NCI-H82 treated with DMSO at 0.1 percent for 48 hours (cell line): ENCODE data around the gene LDB2.

Source experiments
- DNase-seq: peaks from one replicate; lab custom pipeline; 2025; ENCODE audit not compliant: unreplicated experiment; lab: John Stamatoyannopoulos, UW

Gene LDB2

DNA sequence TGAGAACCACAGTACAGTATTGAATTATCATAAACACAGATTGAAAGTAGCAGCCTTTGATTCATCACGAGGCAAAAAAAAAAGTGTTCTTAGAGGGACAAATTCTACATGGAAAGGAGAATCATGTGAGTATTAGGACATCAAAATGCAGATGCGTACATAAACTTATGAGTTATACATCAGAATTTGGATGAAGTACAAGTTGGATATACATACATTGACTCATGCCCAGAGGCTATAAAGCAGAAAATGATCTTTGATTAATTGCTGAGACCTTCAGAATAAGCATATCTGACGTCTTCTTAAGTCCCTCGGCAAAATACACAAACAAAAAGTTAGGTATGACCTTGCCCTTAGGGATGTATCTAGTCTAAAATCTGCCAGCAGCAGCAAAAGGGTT, 206.4 kb downstream of the LDB2 start:
- no peak for DNase-seq

- DNase-seq: no peak
Observed at GRCh38 chr4:16691450-16691849, 207.0 kb downstream of the LDB2 start.

- no peak for DNase-seq
Observed at GRCh38 chr4:16687845-16688244, 210.6 kb downstream of the LDB2 start.

DNA sequence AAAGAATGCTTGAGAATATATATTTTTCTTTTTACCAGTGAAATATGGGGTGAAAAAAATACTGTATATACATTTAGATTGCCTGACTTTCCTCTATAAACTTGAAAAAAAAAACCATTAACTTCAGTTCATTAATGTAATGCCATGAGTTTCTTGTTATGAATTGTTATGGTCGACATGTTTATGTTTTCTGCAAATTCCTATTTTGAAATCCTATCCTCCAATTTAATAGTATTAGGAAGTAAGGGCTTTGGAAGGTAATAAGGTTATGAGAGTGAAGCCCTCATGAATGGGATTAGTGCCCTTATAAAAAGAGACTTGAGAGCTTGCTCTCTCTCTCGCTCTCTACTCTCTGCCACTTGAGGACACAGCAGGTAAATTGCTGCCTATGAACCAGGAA, 211.4 kb downstream of the LDB2 start:
- peak; percentile 2 for DNase-seq

GRCh38 chr4:16686195-16686594, 212.2 kb downstream of the LDB2 start:
- no peak for DNase-seq

DNA sequence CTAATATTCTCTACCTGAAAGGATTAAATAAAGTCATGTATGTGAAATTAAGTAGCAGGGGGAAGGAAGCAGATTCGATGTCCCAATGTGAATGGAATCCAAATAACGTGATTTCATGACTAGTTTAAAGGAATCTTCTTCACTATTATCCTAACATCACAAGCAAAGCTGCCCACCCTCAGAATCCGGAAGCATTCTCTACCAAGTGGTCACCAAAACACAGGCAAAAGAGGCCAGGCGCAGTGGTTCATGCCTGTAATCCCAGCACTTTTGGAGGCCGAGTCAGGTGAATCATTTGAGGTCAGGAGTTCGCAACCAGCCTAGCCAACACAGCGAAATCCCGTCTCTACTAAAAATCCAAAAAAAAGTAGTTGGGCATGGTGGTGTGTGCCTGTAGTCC, 212.9 kb downstream of the LDB2 start:
- DNase-seq: no peak

GRCh38 chr4:16684935-16685334, 213.5 kb downstream of the LDB2 start:
- no peak for DNase-seq

DNA sequence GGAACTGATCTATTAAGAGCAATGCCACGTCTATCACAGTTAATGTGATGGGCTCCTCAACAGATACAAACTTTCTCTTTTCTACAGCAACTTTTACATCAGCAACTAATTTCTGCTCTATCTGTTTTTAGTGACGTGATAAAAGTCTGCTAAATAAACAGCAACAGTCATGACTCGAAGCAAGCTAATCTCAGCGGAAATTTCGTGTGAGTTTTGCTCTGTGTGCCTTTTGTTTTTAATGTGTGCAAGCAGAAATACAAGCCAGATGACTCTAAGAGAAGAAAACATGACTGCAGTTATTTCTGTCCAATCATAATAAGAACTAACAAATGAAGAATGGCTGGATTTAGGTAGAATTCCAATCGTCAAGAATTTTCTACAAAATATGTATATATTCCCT, 214.3 kb downstream of the LDB2 start:
- DNase-seq: no peak

GRCh38 chr4:16682975-16683374, 215.5 kb downstream of the LDB2 start:
- DNase-seq: no peak

GRCh38 chr4:16677001-16677944, 221.2 kb downstream of the LDB2 start:
- no peak for DNase-seq

DNA sequence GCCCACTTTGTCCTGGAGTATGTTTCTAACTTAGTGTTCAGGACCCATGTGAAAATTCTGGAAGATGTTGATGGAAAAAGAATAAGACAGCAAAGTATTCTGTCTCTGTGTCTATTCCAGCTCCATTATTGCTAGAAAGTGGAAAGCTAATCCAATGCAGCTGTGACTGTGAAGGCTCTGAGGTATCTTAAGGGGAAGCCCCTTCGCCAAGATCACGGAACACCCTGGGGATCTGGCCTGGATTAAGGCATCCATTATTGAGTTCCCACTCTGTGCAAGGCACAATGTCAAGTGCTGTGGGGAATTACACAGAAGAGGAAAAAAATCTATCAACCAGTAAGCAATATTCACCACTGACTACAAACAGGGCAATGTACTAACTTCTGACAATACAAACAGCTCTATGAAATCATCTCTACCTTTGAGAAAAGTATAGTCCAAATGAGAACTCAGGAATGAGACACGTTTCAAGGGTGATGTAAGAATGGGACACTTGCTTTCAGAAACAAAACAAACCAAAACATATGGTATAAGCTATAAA, 222.1 kb downstream of the LDB2 start:
- DNase-seq: no peak

DNA sequence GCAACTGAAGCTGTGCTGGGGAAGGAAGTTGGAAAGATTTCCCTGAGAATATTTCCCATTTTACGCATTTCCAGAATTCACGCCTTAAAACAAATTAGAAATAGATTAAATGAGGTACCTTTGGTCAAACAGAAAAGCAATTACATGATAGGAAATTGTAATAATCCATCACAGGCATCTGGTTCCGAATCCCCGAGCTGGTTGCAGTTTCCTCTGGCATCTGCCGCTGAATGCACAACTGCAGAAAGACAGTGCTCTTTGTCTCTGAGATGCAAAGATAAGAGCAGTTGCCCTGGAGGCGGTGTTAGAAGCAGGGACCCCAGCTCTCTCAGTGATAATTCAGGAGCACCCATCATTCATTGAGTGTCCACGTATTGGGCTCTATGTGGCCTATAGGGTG, 224.4 kb downstream of the LDB2 start:
- DNase-seq: no peak

- DNase-seq: no peak
Observed at GRCh38 chr4:16672421-16672820, 226.0 kb downstream of the LDB2 start.

DNA sequence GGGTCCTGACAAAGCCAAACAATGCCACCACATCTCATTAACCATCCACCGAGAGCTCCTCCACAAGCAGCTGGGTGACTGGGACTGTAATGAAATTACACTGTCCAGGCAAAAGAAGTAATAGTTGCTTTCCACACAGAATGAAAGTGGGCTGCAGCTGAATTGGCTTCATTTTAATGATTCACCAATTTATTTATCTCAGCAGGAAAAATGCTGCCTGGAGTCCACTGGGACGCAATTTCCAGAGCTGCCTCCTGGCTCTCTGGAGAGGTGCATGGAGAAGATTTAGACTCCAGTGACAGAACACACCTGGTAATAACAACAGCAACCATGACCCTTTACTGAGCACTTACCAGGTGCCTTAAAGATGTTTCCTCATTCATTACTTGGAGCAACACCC, 226.7 kb downstream of the LDB2 start:
- DNase-seq: no peak

GRCh38 chr4:16670727-16671126, 227.7 kb downstream of the LDB2 start:
- no peak for DNase-seq

GRCh38 chr4:16669036-16669435, 229.4 kb downstream of the LDB2 start:
- no peak for DNase-seq

DNA sequence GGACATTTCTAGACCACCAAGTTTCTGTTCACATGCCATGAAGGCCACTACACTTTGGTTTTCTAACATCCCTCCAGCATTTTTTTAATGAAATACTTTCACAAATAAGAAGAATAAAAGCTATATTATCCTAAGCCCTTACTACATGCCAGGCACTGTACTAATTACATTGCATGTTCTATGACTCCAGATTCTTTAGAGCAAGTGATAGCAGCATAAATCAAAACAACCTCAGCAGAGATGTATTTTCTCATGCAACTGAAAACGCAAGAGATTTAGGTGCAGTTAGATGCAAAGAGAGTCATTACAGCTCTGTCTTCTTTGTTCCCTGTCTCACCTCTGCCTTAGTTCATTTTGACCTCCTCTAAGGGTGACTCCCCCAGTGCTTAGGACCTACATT, 230.0 kb downstream of the LDB2 start:
- no peak for DNase-seq

- no peak for DNase-seq
Observed at GRCh38 chr4:16667464-16667863, 231.0 kb downstream of the LDB2 start.

DNA sequence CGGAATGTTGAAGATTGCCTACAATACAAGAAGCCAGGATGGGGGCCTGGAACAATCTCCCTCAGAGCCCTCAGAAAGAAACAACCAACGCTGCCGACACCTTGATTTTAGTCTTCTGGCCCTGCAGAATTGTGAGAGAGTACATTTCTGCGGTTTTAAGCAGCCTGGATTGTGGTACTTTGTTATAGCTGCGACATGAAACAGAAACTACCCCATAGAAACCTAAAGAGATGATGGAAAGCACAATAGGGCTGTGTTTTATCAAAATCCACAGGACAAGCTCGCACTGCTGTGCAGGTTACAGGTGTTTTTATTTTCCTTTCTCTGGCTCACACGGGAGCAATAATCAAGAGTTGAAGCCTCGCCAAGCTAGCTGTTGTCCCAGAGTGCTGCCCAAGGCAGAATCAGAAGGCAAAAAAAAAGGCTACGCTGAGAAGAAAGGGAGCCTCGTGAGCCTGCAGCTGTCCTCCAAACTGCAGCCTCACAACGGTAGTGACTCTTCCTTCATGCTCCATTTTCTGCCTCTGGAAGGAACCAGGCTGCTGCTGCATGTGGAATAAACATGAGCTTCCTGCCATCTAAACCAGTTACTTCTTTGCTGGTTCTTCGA, 232.4 kb downstream of the LDB2 start:
- no peak for DNase-seq

DNA sequence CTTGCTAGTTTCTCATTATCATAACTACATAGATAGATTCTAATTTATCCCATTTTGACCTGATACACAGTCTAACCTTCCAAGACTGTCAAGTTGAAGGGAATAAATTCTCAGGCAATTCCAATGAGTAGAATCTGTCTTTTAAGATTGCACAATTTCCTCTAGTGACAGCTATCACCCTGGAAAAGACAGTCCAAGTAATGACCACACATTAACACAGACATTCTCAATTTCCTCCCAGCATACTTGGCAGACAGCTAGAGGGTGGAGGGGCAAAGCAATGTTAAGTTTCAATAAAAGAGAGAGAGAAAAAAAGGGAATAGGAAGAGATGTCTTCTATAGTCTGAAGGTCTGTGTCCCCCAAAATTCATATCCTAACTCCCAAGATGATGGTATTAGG, 234.7 kb downstream of the LDB2 start:
- no peak for DNase-seq

GRCh38 chr4:16663307-16663706, 235.1 kb downstream of the LDB2 start:
- no peak for DNase-seq

GRCh38 chr4:16661813-16662212, 236.6 kb downstream of the LDB2 start:
- no peak for DNase-seq
